Esophagus muscularis mucosa (tissue), 4 donors: ENCODE data around the gene MYCBPAP.

Experiments
- EP300 ChIP-seq: sonication (generic); formaldehyde crosslinking; IDR thresholded peaks from one replicate; pipeline ENCODE4 v1.6.1; 2017; ENCODE audit warnings: antibody characterized with exemption
- POLR2AphosphoS5 ChIP-seq, 2 donors: sonication (generic); formaldehyde crosslinking; IDR thresholded peaks; one replicate each; pipeline ENCODE4 v1.6.1; 2017; ENCODE audit warnings: antibody characterized with exemption in 2 of 2
- TF ChIP-seq, protein P1 (sequence below), 3 experiments: fragments of 200-600 bp in 2 of 3; fragments of 450-650 bp in 1 of 3; sonication (generic) in 2 of 3; IDR thresholded peaks; one replicate each; pipeline ENCODE4 v1.5.1; 2017 to 2019; ENCODE audit warnings: antibody characterized with exemption in 3 of 3, mild to moderate bottlenecking in 2 of 3, moderate library complexity in 1 of 3

GRCh38 chr17:50562242-50563091 lies 54.2 kb downstream of the MYCBPAP start:
- TF ChIP-seq, protein P1, sequence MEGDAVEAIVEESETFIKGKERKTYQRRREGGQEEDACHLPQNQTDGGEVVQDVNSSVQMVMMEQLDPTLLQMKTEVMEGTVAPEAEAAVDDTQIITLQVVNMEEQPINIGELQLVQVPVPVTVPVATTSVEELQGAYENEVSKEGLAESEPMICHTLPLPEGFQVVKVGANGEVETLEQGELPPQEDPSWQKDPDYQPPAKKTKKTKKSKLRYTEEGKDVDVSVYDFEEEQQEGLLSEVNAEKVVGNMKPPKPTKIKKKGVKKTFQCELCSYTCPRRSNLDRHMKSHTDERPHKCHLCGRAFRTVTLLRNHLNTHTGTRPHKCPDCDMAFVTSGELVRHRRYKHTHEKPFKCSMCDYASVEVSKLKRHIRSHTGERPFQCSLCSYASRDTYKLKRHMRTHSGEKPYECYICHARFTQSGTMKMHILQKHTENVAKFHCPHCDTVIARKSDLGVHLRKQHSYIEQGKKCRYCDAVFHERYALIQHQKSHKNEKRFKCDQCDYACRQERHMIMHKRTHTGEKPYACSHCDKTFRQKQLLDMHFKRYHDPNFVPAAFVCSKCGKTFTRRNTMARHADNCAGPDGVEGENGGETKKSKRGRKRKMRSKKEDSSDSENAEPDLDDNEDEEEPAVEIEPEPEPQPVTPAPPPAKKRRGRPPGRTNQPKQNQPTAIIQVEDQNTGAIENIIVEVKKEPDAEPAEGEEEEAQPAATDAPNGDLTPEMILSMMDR (IDR thresholded peaks at IDR 0.05) = no peak
- TF ChIP-seq EP300 (no peak), POLR2AphosphoS5 (IDR thresholded peaks at IDR 0.05) (no peak)
